ENCODE data around the gene SSC5D.

DNA sequence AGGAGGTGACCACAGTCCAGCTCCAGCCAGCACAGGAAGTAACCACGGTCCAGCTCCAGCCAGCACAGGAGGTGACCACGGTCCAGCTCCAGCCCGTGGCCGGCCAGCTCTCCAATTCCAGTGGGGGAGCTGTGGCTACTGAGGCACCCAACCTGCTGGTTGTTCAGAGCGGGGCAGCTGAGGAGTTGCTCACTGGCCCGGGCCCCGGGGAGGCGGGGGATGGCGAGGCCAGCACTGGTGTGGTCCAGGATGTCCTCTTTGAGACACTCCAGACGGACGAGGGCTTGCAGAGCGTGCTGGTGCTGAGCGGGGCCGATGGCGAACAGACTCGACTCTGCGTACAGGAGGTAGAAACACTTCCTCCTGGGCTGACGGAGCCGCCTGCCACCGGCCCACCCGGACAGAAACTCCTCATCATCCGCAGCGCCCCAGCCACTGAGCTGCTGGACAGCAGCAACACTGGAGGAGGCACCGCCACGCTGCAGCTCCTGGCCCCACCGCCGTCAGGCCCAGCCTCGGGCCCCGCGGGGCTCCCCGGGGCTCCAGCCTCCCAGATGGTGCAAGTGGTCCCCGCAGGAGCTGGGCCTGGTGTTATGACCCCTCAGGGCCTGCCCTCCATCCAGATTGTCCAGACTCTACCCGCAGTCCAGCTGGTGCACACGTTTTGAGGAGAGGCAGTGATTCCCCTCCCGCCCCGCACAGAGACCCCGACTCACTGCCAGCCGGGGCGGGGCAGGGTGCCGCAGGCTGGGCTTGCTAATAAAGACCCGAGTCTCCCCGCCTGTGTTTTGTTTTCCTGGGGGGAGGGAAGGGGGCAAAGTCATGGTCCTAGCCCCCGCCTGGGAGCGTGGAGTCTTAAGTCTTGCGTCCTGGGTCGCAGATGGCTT lies 4.3 kb upstream of the SSC5D start:
- no peak for TF ChIP-seq SIN3A (IDR thresholded peaks at IDR 0.05; ENCODE audit: borderline replicate concordance, insufficient read depth, low read length)
- TF ChIP-seq, protein P1, sequence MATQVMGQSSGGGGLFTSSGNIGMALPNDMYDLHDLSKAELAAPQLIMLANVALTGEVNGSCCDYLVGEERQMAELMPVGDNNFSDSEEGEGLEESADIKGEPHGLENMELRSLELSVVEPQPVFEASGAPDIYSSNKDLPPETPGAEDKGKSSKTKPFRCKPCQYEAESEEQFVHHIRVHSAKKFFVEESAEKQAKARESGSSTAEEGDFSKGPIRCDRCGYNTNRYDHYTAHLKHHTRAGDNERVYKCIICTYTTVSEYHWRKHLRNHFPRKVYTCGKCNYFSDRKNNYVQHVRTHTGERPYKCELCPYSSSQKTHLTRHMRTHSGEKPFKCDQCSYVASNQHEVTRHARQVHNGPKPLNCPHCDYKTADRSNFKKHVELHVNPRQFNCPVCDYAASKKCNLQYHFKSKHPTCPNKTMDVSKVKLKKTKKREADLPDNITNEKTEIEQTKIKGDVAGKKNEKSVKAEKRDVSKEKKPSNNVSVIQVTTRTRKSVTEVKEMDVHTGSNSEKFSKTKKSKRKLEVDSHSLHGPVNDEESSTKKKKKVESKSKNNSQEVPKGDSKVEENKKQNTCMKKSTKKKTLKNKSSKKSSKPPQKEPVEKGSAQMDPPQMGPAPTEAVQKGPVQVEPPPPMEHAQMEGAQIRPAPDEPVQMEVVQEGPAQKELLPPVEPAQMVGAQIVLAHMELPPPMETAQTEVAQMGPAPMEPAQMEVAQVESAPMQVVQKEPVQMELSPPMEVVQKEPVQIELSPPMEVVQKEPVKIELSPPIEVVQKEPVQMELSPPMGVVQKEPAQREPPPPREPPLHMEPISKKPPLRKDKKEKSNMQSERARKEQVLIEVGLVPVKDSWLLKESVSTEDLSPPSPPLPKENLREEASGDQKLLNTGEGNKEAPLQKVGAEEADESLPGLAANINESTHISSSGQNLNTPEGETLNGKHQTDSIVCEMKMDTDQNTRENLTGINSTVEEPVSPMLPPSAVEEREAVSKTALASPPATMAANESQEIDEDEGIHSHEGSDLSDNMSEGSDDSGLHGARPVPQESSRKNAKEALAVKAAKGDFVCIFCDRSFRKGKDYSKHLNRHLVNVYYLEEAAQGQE (IDR thresholded peaks at IDR 0.05; ENCODE audit: insufficient read depth in 1 of 2, low read depth in 2 of 2, low read length in 2 of 2) = peak in 1 of 2 experiments; percentile 44; a peak in 1 of 4 replicates
- TF ChIP-seq TAF1 (IDR thresholded peaks at IDR 0.05; ENCODE audit: borderline replicate concordance, insufficient read depth, low read length) = no peak
- no peak for TF ChIP-seq POLR2AphosphoS5 (IDR thresholded peaks at IDR 0.05; ENCODE audit: low read depth, low read length)

Measured in PFSK-1 (cell line).